GM12878 (cell line): ENCODE results near the gene APEX1. TPM values are rescaled to one million over a fixed set of nuclear protein-coding genes. Genes with fewer than 3 reads are reported as not detected.
A peak's percentile ranks its signal among the peaks of the same experiment; 100 is the strongest.

Experiments used
- ATAC-seq: fragments of 200-7000 bp; cut with Tn5 transposase; 3 replicates; pipeline ENCODE4 v1.9.1; 2020; ENCODE audit warnings: mild to moderate bottlenecking, moderate library complexity
- BruUV-seq: library from RNA; stranded (reverse); fragments of 400-500 nt; replicated peaks from 2 replicates; lab custom pipeline; 2021; lab: Mats Ljungman, UMichigan
- CTCF ChIA-PET: fragments of 300-600 bp; sonication (Branson Sonifier 250); formaldehyde crosslinking; extraction: SDS; loops from one replicate; lab custom pipeline; 2021; ENCODE audit warnings: inconsistent platforms; lab: Yijun Ruan, JAX
- POLR2A ChIA-PET: fragments of 350-600 bp; formaldehyde crosslinking; extraction: SDS; loops from one replicate; lab custom pipeline; 2021; ENCODE audit warnings: inconsistent platforms; lab: Charles Lee
- RAD21 ChIA-PET: fragments of 300-600 bp; sonication (Branson Sonifier 250); formaldehyde crosslinking; loops from one replicate; lab custom pipeline; 2023; ENCODE audit warnings: antibody characterized with exemption; ENCODE audit not compliant: unreplicated experiment; lab: Charles Lee
- SMC1A ChIA-PET: fragments of 300-600 bp; sonication (Branson Sonifier 250); formaldehyde crosslinking; loops from one replicate; lab custom pipeline; 2023; ENCODE audit not compliant: unreplicated experiment, uncharacterized antibody; lab: Charles Lee
- DNase-seq: peaks from one replicate; pipeline ENCODE4 v3.0.0-alpha.2; 2011; ENCODE audit warnings: low read depth, low spot score
- FAIRE-seq: peaks from 3 replicates; lab custom pipeline; 2011; peaks lifted over from hg19 to GRCh38; lab: Jason Lieb, UNC
- H2AFZ ChIP-seq: 2 replicates; pipeline ENCODE4 v1.6.0; 2011; ENCODE audit warnings: low read depth, low read length, control low read depth; ENCODE audit not compliant: control insufficient read depth
- H3K27ac ChIP-seq: 2 replicates; pipeline ENCODE4 v1.5.1; 2011; ENCODE audit warnings: control low read depth; ENCODE audit not compliant: control insufficient read depth, insufficient read depth
- H3K27me3 ChIP-seq, 2 experiments: replicated peaks in 1 of 2; 2 replicates each; pipeline versions ENCODE4 v1.6.0 to v1.6.1; 2011; ENCODE audit warnings: low read length in 1 of 2; ENCODE audit not compliant: control insufficient read depth in 2 of 2, insufficient read depth in 2 of 2
- H3K36me3 ChIP-seq, 2 experiments: 2 replicates each; pipeline ENCODE4 v1.5.1; 2011; ENCODE audit warnings: low read length in 1 of 2; ENCODE audit not compliant: control insufficient read depth in 2 of 2, insufficient read depth in 2 of 2
- H3K4me1 ChIP-seq: 2 replicates; pipeline ENCODE4 v1.6.1; 2011; ENCODE audit warnings: mild to moderate bottlenecking, low read length, moderate library complexity, mixed read lengths; ENCODE audit not compliant: control insufficient read depth, insufficient read depth
- H3K4me2 ChIP-seq: 2 replicates; pipeline ENCODE4 v1.6.0; 2011; ENCODE audit warnings: control low read depth; ENCODE audit not compliant: control insufficient read depth, insufficient read depth
- H3K4me3 ChIP-seq: fragments of 200-600 bp; sonication (generic); 2 replicates; pipeline ENCODE4 v1.5.1; 2016
- H3K79me2 ChIP-seq: 2 replicates; pipeline ENCODE4 v1.6.0; 2011; ENCODE audit warnings: low read length; ENCODE audit not compliant: control insufficient read depth, insufficient read depth
- H3K9ac ChIP-seq: 2 replicates; pipeline ENCODE4 v1.8.0; 2011; ENCODE audit warnings: low read length, control low read depth, mixed read lengths; ENCODE audit not compliant: control insufficient read depth, insufficient read depth
- H3K9me3 ChIP-seq: replicated peaks from 3 replicates; pipeline ENCODE4 v1.5.1; 2011; ENCODE audit warnings: mild to moderate bottlenecking, low read length; ENCODE audit not compliant: control insufficient read depth, insufficient read depth
- H4K20me1 ChIP-seq: 2 replicates; pipeline ENCODE4 v1.6.0; 2011; ENCODE audit not compliant: control insufficient read depth, insufficient read depth
- BACH1 ChIP-seq: fragments of 450-650 bp; IDR thresholded peaks from 2 replicates; pipeline ENCODE4 v1.6.1; 2017; ENCODE audit warnings: mild to moderate bottlenecking, borderline replicate concordance
- BCL11A ChIP-seq: IDR thresholded peaks from 2 replicates; pipeline ENCODE4 v1.6.1; 2011; ENCODE audit warnings: low read depth, low read length
- CBX3 ChIP-seq: fragments of 200-600 bp; sonication (generic); IDR thresholded peaks from 2 replicates; pipeline ENCODE4 v1.6.1; 2016; ENCODE audit warnings: low read depth, borderline replicate concordance
- EED ChIP-seq: sonication (generic); IDR thresholded peaks from 2 replicates; pipeline ENCODE4 v1.6.1; 2016; ENCODE audit warnings: antibody characterized with exemption, low read depth
- EGR1 ChIP-seq, 2 experiments: IDR thresholded peaks; 1 replicate in 1 of 2; 2 replicates in 1 of 2; pipeline ENCODE4 v1.6.1; 2011 to 2012; ENCODE audit warnings: low read depth in 2 of 2, low read length in 2 of 2, borderline replicate concordance in 1 of 2, mild to moderate bottlenecking in 1 of 2, moderate library complexity in 1 of 2
- EZH2 ChIP-seq: IDR thresholded peaks from 2 replicates; pipeline ENCODE4 v1.6.1; 2012; ENCODE audit warnings: low read depth, mild to moderate bottlenecking, control low read depth, inconsistent platforms, low read length, borderline replicate concordance; ENCODE audit not compliant: control insufficient read depth
- FOXK2 ChIP-seq: fragments of 450-650 bp; IDR thresholded peaks from 2 replicates; pipeline ENCODE4 v1.6.1; 2017; ENCODE audit warnings: mild to moderate bottlenecking, moderate library complexity
- KDM1A ChIP-seq: fragments of 200-600 bp; sonication (generic); IDR thresholded peaks from 2 replicates; pipeline ENCODE4 v1.6.1; 2016; ENCODE audit warnings: borderline replicate concordance
- LARP7 ChIP-seq: fragments of 450-650 bp; IDR thresholded peaks from 2 replicates; pipeline ENCODE4 v1.6.1; 2017; ENCODE audit warnings: mild to moderate bottlenecking
- NBN ChIP-seq: fragments of 450-650 bp; IDR thresholded peaks from 2 replicates; pipeline ENCODE4 v1.6.1; 2016
- NFIC ChIP-seq: IDR thresholded peaks from 2 replicates; pipeline ENCODE4 v1.6.1; 2012; ENCODE audit warnings: low read depth, mild to moderate bottlenecking, inconsistent platforms, low read length, moderate library complexity
- PAX5 ChIP-seq: IDR thresholded peaks from 2 replicates; pipeline ENCODE4 v1.6.1; 2011; ENCODE audit warnings: low read depth, low read length, borderline replicate concordance
- PML ChIP-seq: IDR thresholded peaks from 2 replicates; pipeline ENCODE4 v1.6.1; 2012; ENCODE audit warnings: low read length, inconsistent platforms
- RFX5 ChIP-seq: IDR thresholded peaks from 2 replicates; pipeline ENCODE4 v1.6.1; 2011; ENCODE audit warnings: low read depth, low read length, improper control_type of control experiment
- SP1 ChIP-seq: IDR thresholded peaks from one replicate; pipeline ENCODE4 v1.6.1; 2011; ENCODE audit warnings: low read depth, low read length
- SUPT20H ChIP-seq: IDR thresholded peaks from 2 replicates; pipeline ENCODE4 v1.6.1; 2011; ENCODE audit warnings: low read depth, mild to moderate bottlenecking, low read length, moderate library complexity, borderline replicate concordance; ENCODE audit not compliant: control insufficient read depth
- TCF12 ChIP-seq: IDR thresholded peaks from 2 replicates; pipeline ENCODE4 v1.6.1; 2011; ENCODE audit warnings: low read depth, mild to moderate bottlenecking, low read length
- WGBS: methylation state at CpG from one replicate; pipeline ENCODE4 v1.1.6; 2016; ENCODE audit warnings: low lambda C conversion rate; ENCODE audit not compliant: insufficient replicate concordance, insufficient coverage; ENCODE audit errors: missing lambda C conversion rate; 5-methylcytosine and 5-hydroxymethylcytosine counted together
- in situ Hi-C: fragments of 300-500 bp; cut with MboI; formaldehyde crosslinking; loops from 9 replicates; pipeline ENCODE4 v1.14.3; 2018; ENCODE audit warnings: mixed read lengths
- intact Hi-C: fragments of 100-400 bp; cut with micrococcal nuclease; formaldehyde crosslinking; loops from one replicate; pipeline ENCODE4 v1.14.2; 2022; ENCODE audit not compliant: unreplicated experiment
- polyA plus RNA-seq, 11 experiments: library from polyadenylated mRNA; depleted of rRNA in 4 of 11; unstranded in 6 of 11; stranded (reverse) in 5 of 11; fragments of >200 nt; fragmentation: Nextera tagmentation in 4 of 11; fragmentation: Illumina TruSeq in 1 of 11; extraction: Ambion mirVana in 4 of 11; extraction: Trizol in 1 of 11; gene quantifications; 1 replicate in 1 of 11; 2 replicates in 10 of 11; pipeline versions ENCODE4 v1.2.1 to v1.2.3, GENCODE V29; 2011 to 2016; ENCODE audit warnings: inconsistent platforms in 2 of 11, missing spikeins in 2 of 11, low read depth in 1 of 11
- total RNA-seq, 4 experiments: library from RNA; depleted of rRNA in 3 of 4; stranded (reverse); fragments of >200 nt in 3 of 4; fragmentation: Illumina TruSeq in 1 of 4; extraction: Trizol in 1 of 4; gene quantifications; 2 replicates each; pipeline versions ENCODE4 v1.2.1 to v1.2.3, GENCODE V29; 2013 to 2021
- TF ChIP-seq, protein P1 (sequence below): fragments of 450-650 bp; IDR thresholded peaks from 2 replicates; pipeline ENCODE4 v1.6.1; 2017; ENCODE audit warnings: low read depth, mild to moderate bottlenecking, moderate library complexity
- TF ChIP-seq, protein P2 (sequence below): fragments of 450-650 bp; IDR thresholded peaks from 2 replicates; pipeline ENCODE4 v1.6.1; 2016; ENCODE audit warnings: mild to moderate bottlenecking, moderate library complexity, borderline replicate concordance

The APEX1 gene
- total and polyA plus RNA-seq, 10 of the 15 experiments (the other 5 are each of a cell fraction or from before 2014, with no cell fraction given), result 115 to 407 (median 300) TPM

DNA sequence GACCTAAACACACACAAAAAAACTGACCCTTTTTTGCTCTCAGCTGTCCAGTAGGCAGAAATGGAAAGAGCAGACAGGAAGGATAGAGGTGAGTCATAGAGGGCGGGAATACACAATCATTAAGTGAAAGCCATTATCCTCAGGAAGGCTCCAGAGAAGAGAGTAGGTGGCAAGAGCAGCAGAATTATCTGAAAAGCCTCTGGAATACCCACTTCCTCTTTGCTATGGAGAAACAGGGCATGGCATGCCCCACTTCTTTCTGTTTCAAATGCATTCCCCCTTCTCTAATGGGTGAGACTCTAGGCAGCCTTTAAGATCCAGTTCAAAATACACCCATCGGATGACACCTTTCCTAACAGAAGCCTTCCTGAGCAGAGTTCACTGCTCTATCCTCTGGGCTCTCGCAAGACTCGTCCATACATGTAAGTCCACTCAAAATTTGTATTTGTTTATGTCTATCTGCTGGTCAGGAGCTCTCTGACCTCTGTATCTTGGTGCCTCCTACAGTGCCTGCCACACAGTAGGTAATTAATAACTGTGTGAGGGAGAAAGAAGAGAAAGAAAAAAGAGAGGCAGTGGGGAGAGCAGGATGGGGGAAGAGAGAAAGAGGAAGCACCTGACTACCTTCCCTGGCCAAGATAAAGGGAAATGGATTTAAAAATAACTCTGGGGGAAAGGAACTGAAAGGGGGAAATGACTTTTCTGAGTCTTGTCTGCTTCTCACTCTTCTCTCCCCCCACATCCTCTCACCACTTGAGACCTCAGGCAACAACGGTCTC is 27.6 kb upstream of the APEX1 start:
- CTCF ChIA-PET, result interaction anchor here (0.6 to 8.6 kb wide), 3 partner anchors 12 to 337 kb away, joined by 3 to 70 read pairs (median 4); no protein-coding TSS in a partner anchor
- in situ Hi-C loops, result no loop called here
- SMC1A ChIA-PET, result interaction anchor here (1.2 to 2.0 kb wide), 3 partner anchors 12 to 38 kb away, joined by 3 to 8 read pairs (median 5); no protein-coding TSS in a partner anchor
- H3K36me3 ChIP-seq, result no peaks in the 10 kb centered on the region
- H2AFZ ChIP-seq, result peak overlapping the region; percentile 48
- H3K9me3 ChIP-seq, result no peaks in the 10 kb centered on the region
- FAIRE-seq (peak; percentile 98), ATAC-seq (peak; percentile 85), DNase-seq (peak; percentile 71)
- no peaks in the 10 kb centered on the region for H3K27me3 ChIP-seq
- H3K4me3 ChIP-seq, result peak overlapping the region; percentile 50; the same call in 1 of the 2 replicates
- peak overlapping the region; percentile 89 for H3K27ac ChIP-seq
- no peaks in the 10 kb centered on the region for H4K20me1 ChIP-seq
- no peaks in the 10 kb centered on the region for H3K79me2 ChIP-seq
- H3K9ac ChIP-seq, result peak overlapping the region; percentile 64
- H3K4me2 ChIP-seq, result peak overlapping the region; percentile 91
- H3K4me1 ChIP-seq, result peaks cover 18% of the 10 kb centered on the region
- RAD21 ChIA-PET, result no interaction called here
- intact Hi-C loops, result loop anchor here (1.0 to 2.0 kb wide), 2 partner anchors 14 to 27 kb away; partner anchors contain the start of genes APEX1, OSGEP and TEP1
- POLR2A ChIA-PET, result no interaction called here
- no TSS peak for BruUV-seq
- 14% methylated on average over 5 of the region's 5 CpGs for WGBS
- TF ChIP-seq, protein P1, sequence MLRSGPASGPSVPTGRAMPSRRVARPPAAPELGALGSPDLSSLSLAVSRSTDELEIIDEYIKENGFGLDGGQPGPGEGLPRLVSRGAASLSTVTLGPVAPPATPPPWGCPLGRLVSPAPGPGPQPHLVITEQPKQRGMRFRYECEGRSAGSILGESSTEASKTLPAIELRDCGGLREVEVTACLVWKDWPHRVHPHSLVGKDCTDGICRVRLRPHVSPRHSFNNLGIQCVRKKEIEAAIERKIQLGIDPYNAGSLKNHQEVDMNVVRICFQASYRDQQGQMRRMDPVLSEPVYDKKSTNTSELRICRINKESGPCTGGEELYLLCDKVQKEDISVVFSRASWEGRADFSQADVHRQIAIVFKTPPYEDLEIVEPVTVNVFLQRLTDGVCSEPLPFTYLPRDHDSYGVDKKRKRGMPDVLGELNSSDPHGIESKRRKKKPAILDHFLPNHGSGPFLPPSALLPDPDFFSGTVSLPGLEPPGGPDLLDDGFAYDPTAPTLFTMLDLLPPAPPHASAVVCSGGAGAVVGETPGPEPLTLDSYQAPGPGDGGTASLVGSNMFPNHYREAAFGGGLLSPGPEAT, result peak; percentile 78
- no peak for TF ChIP-seq BACH1
- TF ChIP-seq SP1, result peak; percentile 53
- TF ChIP-seq EGR1 (IDR thresholded peaks at IDR 0.05; ENCODE audit: borderline replicate concordance in 1 of 2, low read depth in 2 of 2, low read length in 2 of 2), result peak in 1 of 2 experiments; percentile 56; a peak in 1 of 3 replicates
- peak; percentile 97 for TF ChIP-seq EED
- TF ChIP-seq PAX5, result peak; percentile 61; the same call in 1 of the 2 replicates
- 0 out of 2 replicates have a peak, but pooled peaks have one; percentile 54 for TF ChIP-seq TCF12
- 0 out of 2 replicates have a peak, but pooled peaks have one; percentile 61 for TF ChIP-seq PML
- TF ChIP-seq CBX3, result no peak
- TF ChIP-seq KDM1A, result no peak
- TF ChIP-seq BCL11A, result peak; percentile 73; the same call in 1 of the 2 replicates
- TF ChIP-seq NBN, result peak; percentile 36; the same call in 1 of the 2 replicates
- peak; percentile 91 for TF ChIP-seq NFIC
- TF ChIP-seq, protein P2, sequence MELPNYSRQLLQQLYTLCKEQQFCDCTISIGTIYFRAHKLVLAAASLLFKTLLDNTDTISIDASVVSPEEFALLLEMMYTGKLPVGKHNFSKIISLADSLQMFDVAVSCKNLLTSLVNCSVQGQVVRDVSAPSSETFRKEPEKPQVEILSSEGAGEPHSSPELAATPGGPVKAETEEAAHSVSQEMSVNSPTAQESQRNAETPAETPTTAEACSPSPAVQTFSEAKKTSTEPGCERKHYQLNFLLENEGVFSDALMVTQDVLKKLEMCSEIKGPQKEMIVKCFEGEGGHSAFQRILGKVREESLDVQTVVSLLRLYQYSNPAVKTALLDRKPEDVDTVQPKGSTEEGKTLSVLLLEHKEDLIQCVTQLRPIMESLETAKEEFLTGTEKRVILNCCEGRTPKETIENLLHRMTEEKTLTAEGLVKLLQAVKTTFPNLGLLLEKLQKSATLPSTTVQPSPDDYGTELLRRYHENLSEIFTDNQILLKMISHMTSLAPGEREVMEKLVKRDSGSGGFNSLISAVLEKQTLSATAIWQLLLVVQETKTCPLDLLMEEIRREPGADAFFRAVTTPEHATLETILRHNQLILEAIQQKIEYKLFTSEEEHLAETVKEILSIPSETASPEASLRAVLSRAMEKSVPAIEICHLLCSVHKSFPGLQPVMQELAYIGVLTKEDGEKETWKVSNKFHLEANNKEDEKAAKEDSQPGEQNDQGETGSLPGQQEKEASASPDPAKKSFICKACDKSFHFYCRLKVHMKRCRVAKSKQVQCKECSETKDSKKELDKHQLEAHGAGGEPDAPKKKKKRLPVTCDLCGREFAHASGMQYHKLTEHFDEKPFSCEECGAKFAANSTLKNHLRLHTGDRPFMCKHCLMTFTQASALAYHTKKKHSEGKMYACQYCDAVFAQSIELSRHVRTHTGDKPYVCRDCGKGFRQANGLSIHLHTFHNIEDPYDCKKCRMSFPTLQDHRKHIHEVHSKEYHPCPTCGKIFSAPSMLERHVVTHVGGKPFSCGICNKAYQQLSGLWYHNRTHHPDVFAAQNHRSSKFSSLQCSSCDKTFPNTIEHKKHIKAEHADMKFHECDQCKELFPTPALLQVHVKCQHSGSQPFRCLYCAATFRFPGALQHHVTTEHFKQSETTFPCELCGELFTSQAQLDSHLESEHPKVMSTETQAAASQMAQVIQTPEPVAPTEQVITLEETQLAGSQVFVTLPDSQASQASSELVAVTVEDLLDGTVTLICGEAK, result no peak
- no peak for TF ChIP-seq EZH2
- no peak for TF ChIP-seq SUPT20H
- no peak for TF ChIP-seq FOXK2
- no peak for TF ChIP-seq RFX5
- TF ChIP-seq LARP7, result no peak
